HepG2 (cell line): ENCODE measurements around the gene DAO. TPM values are rescaled to one million over a fixed set of nuclear protein-coding genes. Genes with fewer than 3 reads are reported as not detected.

Source experiments
- ATAC-seq: fragments of 200-7000 bp; cut with Tn5 transposase; 3 replicates; pipeline ENCODE4 v1.9.1; 2020; ENCODE audit warnings: mild to moderate bottlenecking, moderate library complexity
- BruUV-seq: library from RNA; stranded (reverse); fragments of 400-500 nt; replicated peaks from 2 replicates; lab custom pipeline; 2021; lab: Mats Ljungman, UMichigan
- CTCF ChIA-PET: fragments of 300-600 bp; formaldehyde crosslinking; extraction: SDS; loops from one replicate; lab custom pipeline; 2021; ENCODE audit warnings: low total read pairs, inconsistent platforms, low intra/inter-chr PET ratio; lab: Yijun Ruan, JAX
- POLR2A ChIA-PET: fragments of 350-600 bp; sonication (Branson Sonifier 250); formaldehyde crosslinking; loops from one replicate; lab custom pipeline; 2020; ENCODE audit warnings: antibody characterized with exemption, inconsistent platforms; lab: Yijun Ruan, JAX
- DNase-seq: peaks from one replicate; pipeline ENCODE4 v3.0.0-alpha.2; 2015; ENCODE audit warnings: low spot score
- FAIRE-seq: peaks from 3 replicates; lab custom pipeline; 2011; peaks lifted over from hg19 to GRCh38; lab: Jason Lieb, UNC
- H2AFZ ChIP-seq: one replicate; pipeline ENCODE4 v1.6.1; 2011; ENCODE audit warnings: low read length, inconsistent platforms
- H3K27ac ChIP-seq: fragments of 300-600 bp; 3 replicates; pipeline ENCODE4 v1.8.0; 2011; ENCODE audit warnings: mixed run types, mild to moderate bottlenecking, mixed read lengths, low read length, inconsistent platforms; ENCODE audit not compliant: insufficient read depth; ENCODE audit errors: extremely low read length
- H3K27me3 ChIP-seq, 2 experiments: fragments of 200-600 bp in 1 of 2; 2 replicates in 1 of 2; 3 replicates in 1 of 2; pipeline versions ENCODE4 v1.6.0 to v1.8.0; 2011; ENCODE audit warnings: low read length in 2 of 2, mild to moderate bottlenecking in 2 of 2, moderate library complexity in 2 of 2, inconsistent platforms in 1 of 2; ENCODE audit not compliant: insufficient read depth in 2 of 2, control insufficient read depth in 1 of 2
- H3K36me3 ChIP-seq, 2 experiments: fragments of 200-600 bp in 1 of 2; replicated peaks in 1 of 2; 2 replicates in 1 of 2; 3 replicates in 1 of 2; pipeline versions ENCODE4 v1.5.1 to v1.8.0; 2011; ENCODE audit warnings: low read length in 2 of 2, inconsistent platforms in 1 of 2; ENCODE audit not compliant: insufficient read depth in 2 of 2, control insufficient read depth in 1 of 2
- H3K4me1 ChIP-seq: 2 replicates; pipeline ENCODE4 v1.5.1; 2012; ENCODE audit warnings: low read length, inconsistent platforms; ENCODE audit not compliant: insufficient read depth
- H3K4me2 ChIP-seq: 2 replicates; pipeline ENCODE4 v1.6.0; 2011; ENCODE audit warnings: low read depth, low read length, inconsistent platforms
- H3K4me3 ChIP-seq, 3 experiments: fragments of 200-600 bp in 1 of 3; sonication (generic), shearing (Covaris generic) in 1 of 3; replicated peaks in 1 of 3; 2 replicates each; pipeline ENCODE4 v1.5.1; 2011 to 2016; ENCODE audit warnings: low read length in 3 of 3, inconsistent platforms in 2 of 3, low read depth in 2 of 3, mild to moderate bottlenecking in 2 of 3, control low read depth in 1 of 3, mixed read lengths in 1 of 3; ENCODE audit not compliant: insufficient read depth in 1 of 3
- H3K79me2 ChIP-seq: one replicate; pipeline ENCODE4 v1.6.1; 2011; ENCODE audit warnings: low read length, inconsistent platforms; ENCODE audit not compliant: insufficient read depth
- H3K9ac ChIP-seq: 2 replicates; pipeline ENCODE4 v1.6.0; 2011; ENCODE audit warnings: mild to moderate bottlenecking, low read depth, low read length, inconsistent platforms; ENCODE audit not compliant: insufficient read depth
- H3K9me3 ChIP-seq: 2 replicates; pipeline ENCODE4 v1.5.1; 2012; ENCODE audit warnings: mild to moderate bottlenecking, low read length
- H4K20me1 ChIP-seq: 2 replicates; pipeline ENCODE4 v1.6.0; 2011; ENCODE audit warnings: inconsistent platforms, mild to moderate bottlenecking, low read length, moderate library complexity; ENCODE audit not compliant: insufficient read depth
- MIER2 ChIP-seq: IDR thresholded peaks from 2 replicates; pipeline ENCODE4 v1.6.1; 2016; ENCODE audit warnings: missing biosample characterization, missing genetic modification reagents
- TAF15 ChIP-seq: fragments of 200-400 bp; formaldehyde crosslinking; IDR thresholded peaks from one replicate; pipeline ENCODE4 v1.6.1; 2018; ENCODE audit warnings: mild to moderate bottlenecking, low read depth, low read length; ENCODE audit not compliant: poor library complexity, severe bottlenecking
- ZNF235 ChIP-seq: sonication (generic); formaldehyde crosslinking; IDR thresholded peaks from 2 replicates; pipeline ENCODE4 v1.8.1; 2023; ENCODE audit warnings: mild to moderate bottlenecking, missing genetic modification reagents, borderline replicate concordance
- ZNF766 ChIP-seq: sonication (generic); formaldehyde crosslinking; IDR thresholded peaks from 2 replicates; pipeline ENCODE4 v1.5.0; 2020; ENCODE audit warnings: missing genetic modification reagents, borderline replicate concordance
- ZNF770 ChIP-seq: sonication (generic); formaldehyde crosslinking; IDR thresholded peaks from 2 replicates; pipeline ENCODE4 v1.5.0; 2020; ENCODE audit warnings: mild to moderate bottlenecking, missing genetic modification reagents
- WGBS: methylation state at CpG from one replicate; pipeline ENCODE4 v1.1.6; 2017; ENCODE audit warnings: low lambda C conversion rate; 5-methylcytosine and 5-hydroxymethylcytosine counted together
- in situ Hi-C: cut with HindIII; loops from 2 replicates; pipeline ENCODE4 v1.10.0; 2017; ENCODE audit warnings: low pct_unique_long_range_greater_than_20kb; ENCODE audit not compliant: extremely low pct_ligation_motif_present
- intact Hi-C: fragments of 100-400 bp; cut with micrococcal nuclease; formaldehyde crosslinking; loops from one replicate; pipeline ENCODE4 v1.10.0; 2022; ENCODE audit not compliant: unreplicated experiment
- polyA plus RNA-seq, 8 experiments: library from polyadenylated mRNA; depleted of rRNA in 3 of 8; stranded (reverse) in 7 of 8; unstranded in 1 of 8; fragments of >200 nt; fragmentation: Illumina TruSeq in 4 of 8; extraction: Trizol in 4 of 8; gene quantifications; 2 replicates each; pipeline versions ENCODE4 v1.2.1 to v1.2.3, GENCODE V29; 2011 to 2016; ENCODE audit warnings: low read depth in 4 of 8, missing spikeins in 1 of 8, mixed read lengths in 1 of 8; ENCODE audit not compliant: insufficient read depth in 1 of 8
- total RNA-seq, 5 experiments: library from RNA; depleted of rRNA; stranded (reverse); fragments of >200 nt; fragmentation: Illumina TruSeq; extraction: Trizol; gene quantifications; 2 replicates each; pipeline ENCODE4 v1.2.3, GENCODE V29; 2016; ENCODE audit warnings: low read depth in 1 of 5
- TF ChIP-seq, protein P1 (sequence below), 2 experiments: IDR thresholded peaks; 2 replicates each; pipeline ENCODE4 v1.6.1; 2011 to 2012; ENCODE audit warnings: low read length in 2 of 2, borderline replicate concordance in 1 of 2, low read depth in 1 of 2, mild to moderate bottlenecking in 1 of 2, moderate library complexity in 1 of 2

The DAO gene
- total and polyA plus RNA-seq, 2 of the 13 experiments (the other 11 are each of a cell fraction or from before 2014, with no cell fraction given) = 0.34 to 0.82 TPM

DNA sequence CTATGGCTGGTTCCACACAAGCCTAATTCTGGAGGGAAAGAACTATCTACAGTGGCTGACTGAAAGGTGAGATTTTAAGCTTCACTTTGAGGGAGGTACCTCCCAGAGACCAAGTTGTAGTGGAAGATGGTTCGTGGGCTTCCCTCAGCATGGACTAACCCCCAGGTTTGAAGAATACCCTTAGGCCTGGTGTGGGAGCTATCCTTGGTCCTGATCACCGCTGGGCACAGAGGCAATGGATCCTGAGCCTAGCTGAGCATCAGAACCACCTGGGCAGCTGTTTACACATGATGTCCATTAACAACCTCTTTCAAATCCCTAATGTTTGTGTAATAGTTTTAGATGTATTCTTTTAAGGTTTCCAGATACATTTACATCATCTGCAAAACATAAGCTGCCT is 10.3 kb downstream of the DAO start:
- WGBS = 50% methylated on average over 2 of the region's 2 CpGs
- BruUV-seq = no TSS peak
- Histone ChIP-seq H3K9ac (no peak overlapping the region), H3K36me3 (no peaks in the 10 kb centered on the region), H3K9me3 (peaks cover 9% of the 10 kb centered on the region; the same call in 1 of the 2 replicates)
- no peak for DNase-seq
- TF ChIP-seq MIER2 (peak; percentile 94), TAF15 (no peak), ZNF235 (no peak), ZNF770 (CRISPR knock-in tag) (no peak), ZNF766 (CRISPR knock-in tag) (no peak)
- TF ChIP-seq, protein P1, sequence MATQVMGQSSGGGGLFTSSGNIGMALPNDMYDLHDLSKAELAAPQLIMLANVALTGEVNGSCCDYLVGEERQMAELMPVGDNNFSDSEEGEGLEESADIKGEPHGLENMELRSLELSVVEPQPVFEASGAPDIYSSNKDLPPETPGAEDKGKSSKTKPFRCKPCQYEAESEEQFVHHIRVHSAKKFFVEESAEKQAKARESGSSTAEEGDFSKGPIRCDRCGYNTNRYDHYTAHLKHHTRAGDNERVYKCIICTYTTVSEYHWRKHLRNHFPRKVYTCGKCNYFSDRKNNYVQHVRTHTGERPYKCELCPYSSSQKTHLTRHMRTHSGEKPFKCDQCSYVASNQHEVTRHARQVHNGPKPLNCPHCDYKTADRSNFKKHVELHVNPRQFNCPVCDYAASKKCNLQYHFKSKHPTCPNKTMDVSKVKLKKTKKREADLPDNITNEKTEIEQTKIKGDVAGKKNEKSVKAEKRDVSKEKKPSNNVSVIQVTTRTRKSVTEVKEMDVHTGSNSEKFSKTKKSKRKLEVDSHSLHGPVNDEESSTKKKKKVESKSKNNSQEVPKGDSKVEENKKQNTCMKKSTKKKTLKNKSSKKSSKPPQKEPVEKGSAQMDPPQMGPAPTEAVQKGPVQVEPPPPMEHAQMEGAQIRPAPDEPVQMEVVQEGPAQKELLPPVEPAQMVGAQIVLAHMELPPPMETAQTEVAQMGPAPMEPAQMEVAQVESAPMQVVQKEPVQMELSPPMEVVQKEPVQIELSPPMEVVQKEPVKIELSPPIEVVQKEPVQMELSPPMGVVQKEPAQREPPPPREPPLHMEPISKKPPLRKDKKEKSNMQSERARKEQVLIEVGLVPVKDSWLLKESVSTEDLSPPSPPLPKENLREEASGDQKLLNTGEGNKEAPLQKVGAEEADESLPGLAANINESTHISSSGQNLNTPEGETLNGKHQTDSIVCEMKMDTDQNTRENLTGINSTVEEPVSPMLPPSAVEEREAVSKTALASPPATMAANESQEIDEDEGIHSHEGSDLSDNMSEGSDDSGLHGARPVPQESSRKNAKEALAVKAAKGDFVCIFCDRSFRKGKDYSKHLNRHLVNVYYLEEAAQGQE (IDR thresholded peaks at IDR 0.05; ENCODE audit: borderline replicate concordance in 1 of 2, low read depth in 1 of 2, low read length in 2 of 2) = peak; percentile 79 to 94
- TF ChIP-seq, all 625 proteins: peak for 2
- ATAC-seq = no peak
- ChIA-PET POLR2A (no interaction called here), CTCF (no interaction called here)
- intact Hi-C loops (no loop called here), in situ Hi-C loops (no loop called here)
- Histone ChIP-seq H3K27me3 (no peaks in the 10 kb centered on the region), H3K79me2 (no peaks in the 10 kb centered on the region), H3K4me3 (no peak overlapping the region), H3K27ac (no peak overlapping the region), H3K4me1 (no peaks in the 10 kb centered on the region), H2AFZ (no peak overlapping the region), H3K4me2 (no peak overlapping the region), H4K20me1 (no peaks in the 10 kb centered on the region)
- no peak for FAIRE-seq
